HFFc6 (cell line): ENCODE results near the gene IL36A. TPM values are rescaled to one million over a fixed set of nuclear protein-coding genes. Genes with fewer than 3 reads are reported as not detected.

Experiments used
- DNase-seq: peaks from one replicate; pipeline ENCODE4 v3.0.0-alpha.2; 2018
- H3K27ac Mint-ChIP-seq: 2 replicates; pipeline ENCODE4 v1.8.0; 2020; ENCODE audit warnings: mild to moderate bottlenecking, mixed read lengths
- H3K27me3 Mint-ChIP-seq: 2 replicates; pipeline ENCODE4 v1.8.0; 2021; ENCODE audit warnings: mild to moderate bottlenecking, moderate library complexity, mixed read lengths; ENCODE audit not compliant: insufficient read depth
- H3K36me3 Mint-ChIP-seq: 2 replicates; pipeline ENCODE4 v1.8.0; 2021; ENCODE audit warnings: low read depth, mixed read lengths
- H3K4me1 Mint-ChIP-seq: 2 replicates; pipeline ENCODE4 v1.8.0; 2020; ENCODE audit warnings: low read depth, mixed read lengths
- H3K4me3 Mint-ChIP-seq: 2 replicates; pipeline ENCODE4 v1.8.0; 2020; ENCODE audit warnings: mild to moderate bottlenecking, moderate library complexity, mixed read lengths
- H3K9me3 Mint-ChIP-seq: 2 replicates; pipeline ENCODE4 v1.8.0; 2020; ENCODE audit warnings: mild to moderate bottlenecking, mixed read lengths
- CTCF ChIP-seq: fragments of 200-600 bp; sonication (generic); IDR thresholded peaks from 2 replicates; pipeline ENCODE4 v1.5.0; 2021; ENCODE audit warnings: antibody characterized with exemption, mild to moderate bottlenecking
- total RNA-seq, 6 experiments: library from RNA; stranded (reverse); fragmentation: NEBNext Ultra II Directional; extraction: Animal tissue kit (Norgen Biotek cat#: 25700); gene quantifications; 2 replicates in 1 of 6; 3 replicates in 5 of 6; pipeline ENCODE4 v1.2.3, GENCODE V29; 2021

Gene IL36A
- total RNA-seq, 6 experiments from 2014 or later: not detected

- no peaks in the 10 kb centered on the region for H3K9me3 Mint-ChIP-seq
- no peak overlapping the region for H3K27ac Mint-ChIP-seq
- H3K36me3 Mint-ChIP-seq: no peaks in the 10 kb centered on the region
- peaks cover 11% of the 10 kb centered on the region for H3K27me3 Mint-ChIP-seq
- H3K4me3 Mint-ChIP-seq: no peak overlapping the region
- TF ChIP-seq CTCF: no peak
- DNase-seq: no peak
- no peaks in the 10 kb centered on the region for H3K4me1 Mint-ChIP-seq
These were observed 25.5 kb upstream of the IL36A start for GRCh38 chr2:112979731-112980130.

GRCh38 chr2:112980537-112980936 is 24.7 kb upstream of the IL36A start:
- no peak overlapping the region for H3K27ac Mint-ChIP-seq
- peaks cover 15% of the 10 kb centered on the region; the same call in 1 of the 2 replicates for H3K27me3 Mint-ChIP-seq
- TF ChIP-seq CTCF: no peak

GRCh38 chr2:112985090-112985489 is 20.2 kb upstream of the IL36A start:
- H3K27me3 Mint-ChIP-seq: peaks cover 10% of the 10 kb centered on the region
- DNase-seq: no peak
- no peaks in the 10 kb centered on the region for H3K4me1 Mint-ChIP-seq
- H3K9me3 Mint-ChIP-seq: peaks cover 9% of the 10 kb centered on the region
- peaks cover 6% of the 10 kb centered on the region; the same call in 1 of the 2 replicates for H3K36me3 Mint-ChIP-seq
- no peak overlapping the region for H3K4me3 Mint-ChIP-seq
- no peak overlapping the region for H3K27ac Mint-ChIP-seq
- TF ChIP-seq CTCF: no peak

More at GRCh38 chr2:112980537-112980936, 24.7 kb upstream of the IL36A start:
- Mint-ChIP-seq H3K36me3 (no peaks in the 10 kb centered on the region), H3K4me3 (no peak overlapping the region), H3K4me1 (no peaks in the 10 kb centered on the region), H3K9me3 (no peaks in the 10 kb centered on the region)
- DNase-seq: no peak

- Mint-ChIP-seq H3K36me3 (peaks cover 11% of the 10 kb centered on the region), H3K4me3 (no peak overlapping the region), H3K27ac (no peak overlapping the region), H3K9me3 (peaks cover 22% of the 10 kb centered on the region), H3K27me3 (peaks cover 11% of the 10 kb centered on the region), H3K4me1 (no peaks in the 10 kb centered on the region)
- DNase-seq: no peak
- no peak for TF ChIP-seq CTCF
These were observed 15.6 kb upstream of the IL36A start for GRCh38 chr2:112989611-112990010.

GRCh38 chr2:112993831-112994230 is 11.4 kb upstream of the IL36A start:
- H3K9me3 Mint-ChIP-seq: peaks cover 25% of the 10 kb centered on the region
- no peak for DNase-seq

More at GRCh38 chr2:112993831-112994230, 11.4 kb upstream of the IL36A start:
- Mint-ChIP-seq H3K36me3 (peaks cover 11% of the 10 kb centered on the region), H3K4me1 (no peaks in the 10 kb centered on the region), H3K27me3 (peaks cover 18% of the 10 kb centered on the region), H3K27ac (no peak overlapping the region), H3K4me3 (no peak overlapping the region)
- TF ChIP-seq CTCF: no peak
